LNCaP clone FGC (cell line): Measurements from ENCODE around the gene WDR1.

Experiments
- DNase-seq: peaks from one replicate; pipeline ENCODE4 v3.0.0-alpha.2; 2011; ENCODE audit warnings: low read depth
- H3K4me3 ChIP-seq: 2 replicates; pipeline ENCODE4 v1.5.1; 2011; ENCODE audit warnings: mild to moderate bottlenecking, low read depth, low read length, control low read depth
- TF ChIP-seq, protein P1 (sequence below): IDR thresholded peaks from 2 replicates; pipeline ENCODE4 v1.5.1; 2012; ENCODE audit warnings: mild to moderate bottlenecking; ENCODE audit not compliant: control insufficient read depth, insufficient read depth; ENCODE audit errors: extremely low read depth

The WDR1 gene

DNA sequence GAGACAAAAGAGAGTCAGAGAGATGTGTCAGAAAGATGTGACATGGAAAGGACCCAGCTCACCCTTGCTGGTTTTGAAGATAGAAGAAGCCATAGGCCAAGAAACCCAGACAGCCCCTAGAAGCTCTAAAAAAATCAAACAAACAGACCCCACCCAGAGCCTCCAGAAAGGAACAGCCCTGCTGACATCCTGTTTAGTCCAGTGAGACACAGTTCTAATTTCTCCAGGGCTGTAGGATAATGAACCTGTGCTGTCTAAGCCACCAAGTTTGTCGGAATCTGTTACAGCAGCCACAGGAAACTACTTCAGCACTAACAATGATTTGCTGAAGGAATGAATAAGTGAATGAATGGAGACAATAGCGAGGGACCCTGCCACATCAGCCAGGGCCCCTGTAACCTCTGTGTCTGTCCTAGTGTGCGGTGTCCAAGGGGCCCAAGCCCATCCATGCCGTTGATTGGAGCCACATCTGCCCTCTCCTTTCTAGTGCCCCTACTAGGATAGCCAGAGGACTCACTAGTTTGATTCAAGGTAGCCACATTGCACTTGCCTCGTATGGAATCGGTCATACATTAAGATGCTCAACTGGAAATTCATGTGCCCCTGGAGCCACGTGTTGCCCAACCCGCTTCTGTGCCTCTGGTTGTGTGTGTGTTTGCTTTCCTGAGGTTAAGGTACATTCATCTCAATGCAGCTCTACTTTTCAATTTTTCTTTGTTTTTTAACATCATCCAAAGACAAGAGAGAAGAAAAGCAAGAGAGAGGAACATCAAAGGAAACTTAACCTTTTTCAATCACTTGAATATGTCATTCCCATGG lies 62.8 kb downstream of the WDR1 start:
- H3K4me3 ChIP-seq: no peak overlapping the region
- no peak for DNase-seq
- TF ChIP-seq, protein P1, sequence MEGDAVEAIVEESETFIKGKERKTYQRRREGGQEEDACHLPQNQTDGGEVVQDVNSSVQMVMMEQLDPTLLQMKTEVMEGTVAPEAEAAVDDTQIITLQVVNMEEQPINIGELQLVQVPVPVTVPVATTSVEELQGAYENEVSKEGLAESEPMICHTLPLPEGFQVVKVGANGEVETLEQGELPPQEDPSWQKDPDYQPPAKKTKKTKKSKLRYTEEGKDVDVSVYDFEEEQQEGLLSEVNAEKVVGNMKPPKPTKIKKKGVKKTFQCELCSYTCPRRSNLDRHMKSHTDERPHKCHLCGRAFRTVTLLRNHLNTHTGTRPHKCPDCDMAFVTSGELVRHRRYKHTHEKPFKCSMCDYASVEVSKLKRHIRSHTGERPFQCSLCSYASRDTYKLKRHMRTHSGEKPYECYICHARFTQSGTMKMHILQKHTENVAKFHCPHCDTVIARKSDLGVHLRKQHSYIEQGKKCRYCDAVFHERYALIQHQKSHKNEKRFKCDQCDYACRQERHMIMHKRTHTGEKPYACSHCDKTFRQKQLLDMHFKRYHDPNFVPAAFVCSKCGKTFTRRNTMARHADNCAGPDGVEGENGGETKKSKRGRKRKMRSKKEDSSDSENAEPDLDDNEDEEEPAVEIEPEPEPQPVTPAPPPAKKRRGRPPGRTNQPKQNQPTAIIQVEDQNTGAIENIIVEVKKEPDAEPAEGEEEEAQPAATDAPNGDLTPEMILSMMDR: no peak

GRCh38 chr4:10051517-10052135 lies 65.0 kb downstream of the WDR1 start:
- no peak overlapping the region for H3K4me3 ChIP-seq
- TF ChIP-seq, protein P1: no peak
- no peak for DNase-seq

DNA sequence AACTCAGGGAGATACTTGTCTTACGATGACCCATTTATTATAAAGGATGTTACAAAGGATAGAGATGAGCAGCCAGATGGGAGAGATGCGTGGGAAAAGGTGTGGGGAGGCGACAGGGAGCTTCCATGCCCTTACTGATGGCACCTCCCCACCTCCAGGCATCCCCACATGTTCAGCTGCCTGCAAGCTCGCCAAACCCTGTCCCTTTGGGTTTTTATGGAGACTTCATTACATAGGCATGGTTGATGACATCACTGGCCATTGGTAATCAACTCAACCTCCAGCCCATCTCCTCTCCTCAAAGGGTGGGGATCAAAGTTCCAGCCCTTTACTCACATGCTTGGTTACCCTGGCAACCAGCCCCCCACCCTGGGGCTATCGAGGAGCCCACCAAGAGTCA lies 65.9 kb downstream of the WDR1 start:
- TF ChIP-seq, protein P1: no peak
- DNase-seq: no peak
- no peak overlapping the region for H3K4me3 ChIP-seq

GRCh38 chr4:10050261-10050661 lies 66.3 kb downstream of the WDR1 start:
- H3K4me3 ChIP-seq: no peak overlapping the region
- TF ChIP-seq, protein P1: no peak
- no peak for DNase-seq

DNA sequence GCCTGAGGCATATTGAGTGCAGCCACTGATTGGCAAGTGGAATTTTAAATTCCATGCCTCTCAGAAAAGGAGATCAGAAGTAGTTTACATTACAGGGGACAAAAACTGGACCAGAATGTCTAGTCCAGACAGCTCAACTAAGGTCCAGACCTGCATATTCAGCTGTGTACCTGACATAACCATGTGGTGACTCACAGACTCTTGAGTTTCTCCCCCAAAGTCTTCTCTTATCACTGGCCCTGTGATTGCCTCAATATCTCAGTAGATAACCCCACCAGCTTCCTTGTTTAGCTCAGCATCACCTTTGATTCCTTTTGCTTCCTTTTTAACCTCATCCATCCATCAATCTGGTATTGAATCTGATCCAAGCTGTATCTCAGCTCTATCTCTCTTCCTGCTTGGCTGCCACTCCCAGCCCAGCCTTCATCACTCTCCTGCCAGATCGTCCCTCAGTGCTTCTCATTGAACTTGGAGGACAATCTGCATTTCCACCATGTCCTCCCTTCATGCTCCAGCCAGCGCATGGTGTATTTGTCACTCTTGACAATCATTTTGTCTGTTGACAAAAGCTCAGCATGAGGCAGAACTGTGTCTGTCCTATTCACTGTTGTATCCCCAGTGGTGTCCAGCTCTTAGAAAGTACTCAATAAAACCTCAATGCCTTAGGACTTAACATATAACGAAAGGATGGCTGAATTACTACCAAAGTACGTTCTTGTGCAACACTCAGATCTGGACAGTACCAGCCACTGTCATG lies 67.5 kb downstream of the WDR1 start:
- DNase-seq: no peak
- TF ChIP-seq, protein P1: no peak

GRCh38 chr4:10047967-10048366 lies 68.6 kb downstream of the WDR1 start:
- no peak for DNase-seq
- TF ChIP-seq, protein P1: no peak
- no peak overlapping the region for H3K4me3 ChIP-seq

More for the DNA sequence above, 67.5 kb downstream of the WDR1 start:
- no peak overlapping the region for H3K4me3 ChIP-seq
